GM21825 (cell line): ENCODE measurements around the gene TMEM106C.
"Not testable (repeated sequence)": the region's sequence is repeated elsewhere in the genome, so short reads cannot be mapped to it uniquely, and the experiment has no call there.

Experiments used
- ATAC-seq: cut with Tn5 transposase; IDR thresholded peaks from one replicate; pipeline ENCODE4 v1.9.1; 2021; ENCODE audit warnings: mild to moderate bottlenecking, moderate library complexity; ENCODE audit not compliant: unreplicated experiment

The TMEM106C gene

DNA sequence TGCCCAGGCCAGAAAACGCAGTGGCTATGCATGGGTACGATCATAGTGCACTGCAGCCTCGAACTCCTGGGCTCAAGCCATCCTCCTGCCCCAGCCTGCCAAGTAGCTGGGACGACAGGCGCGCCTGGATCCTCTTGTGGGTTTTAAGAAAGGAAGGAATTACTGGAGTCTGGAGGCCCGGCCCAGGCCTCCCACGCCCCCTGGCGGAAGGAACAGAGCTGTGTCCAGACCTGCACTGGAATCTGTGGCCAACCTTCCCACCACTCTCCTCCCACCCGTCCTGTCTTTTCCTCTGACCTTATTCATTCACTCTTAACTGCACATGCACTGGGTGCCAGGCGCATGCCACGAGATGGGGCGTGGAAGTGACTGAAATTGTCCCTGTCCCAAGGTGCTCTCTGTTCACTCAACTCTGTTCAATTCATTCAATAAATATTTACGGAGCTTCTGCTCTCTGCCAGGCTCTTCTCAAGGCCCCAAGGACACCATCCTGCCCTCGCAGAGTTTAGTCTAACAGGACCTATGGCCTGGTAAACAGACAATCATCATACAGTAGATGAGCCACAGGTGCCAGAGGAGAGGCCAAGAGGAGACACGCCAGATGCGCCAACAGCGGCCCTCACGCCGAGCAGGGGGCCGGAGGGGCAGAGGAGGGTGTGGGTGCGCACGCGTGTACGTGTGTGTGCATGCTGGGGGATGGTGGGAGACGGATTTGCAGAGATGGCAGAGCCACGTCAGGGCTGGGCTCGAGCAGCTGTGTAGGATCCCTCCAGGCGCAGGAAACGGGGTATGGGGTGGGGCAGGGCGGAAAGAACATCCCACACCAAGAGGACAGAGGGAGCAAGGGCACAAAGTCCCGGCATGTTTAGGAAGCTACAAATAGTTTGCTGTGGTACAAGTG lies 13.7 kb upstream of the TMEM106C start:
- no peak for ATAC-seq

GRCh38 chr12:47950856-47951468 lies 12.4 kb upstream of the TMEM106C start:
- ATAC-seq: no peak

GRCh38 chr12:47954058-47954457 lies 9.3 kb upstream of the TMEM106C start:
- no peak for ATAC-seq

GRCh38 chr12:47954467-47955045 lies 8.8 kb upstream of the TMEM106C start:
- ATAC-seq: no peak

DNA sequence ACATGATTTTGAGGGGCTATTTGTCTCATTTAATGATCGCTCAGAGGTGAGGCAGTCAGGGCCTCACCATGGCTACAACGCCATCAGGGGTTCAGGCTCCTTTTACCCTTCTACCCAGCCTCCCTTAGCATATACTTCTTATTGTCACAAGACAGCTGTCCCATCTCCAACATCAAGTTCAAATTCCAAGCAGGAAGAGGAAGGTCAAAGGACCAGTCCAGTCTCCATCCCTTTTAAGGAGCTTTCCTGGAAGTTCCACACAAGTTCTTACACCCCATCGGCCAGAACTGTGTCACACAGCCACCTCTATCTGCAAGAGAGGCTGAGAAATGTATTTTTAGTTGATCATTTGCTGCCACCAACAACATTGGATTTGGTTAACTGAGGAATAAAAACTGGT lies 8.3 kb upstream of the TMEM106C start:
- ATAC-seq: no peak

DNA sequence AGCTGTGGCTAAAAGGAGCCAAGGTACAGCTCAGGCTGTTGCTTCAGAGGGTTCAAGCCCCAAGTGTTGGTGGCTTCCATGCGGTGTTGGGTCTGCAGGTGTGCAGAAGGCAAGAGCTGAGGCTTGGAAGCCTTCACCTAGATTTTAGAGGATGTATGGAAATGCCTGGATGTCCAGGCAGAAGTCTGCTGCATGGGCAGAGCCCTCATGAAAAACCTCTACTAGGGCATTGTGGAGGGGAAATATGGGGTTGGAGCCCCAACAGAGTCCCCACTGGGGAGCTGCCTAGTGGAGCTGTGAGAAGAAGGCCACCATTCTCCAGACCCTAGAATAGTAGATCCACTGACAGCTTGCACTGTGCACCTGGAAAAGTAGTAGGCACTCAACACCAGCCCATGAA lies 5.7 kb upstream of the TMEM106C start:
- not testable (repeated sequence) for ATAC-seq

DNA sequence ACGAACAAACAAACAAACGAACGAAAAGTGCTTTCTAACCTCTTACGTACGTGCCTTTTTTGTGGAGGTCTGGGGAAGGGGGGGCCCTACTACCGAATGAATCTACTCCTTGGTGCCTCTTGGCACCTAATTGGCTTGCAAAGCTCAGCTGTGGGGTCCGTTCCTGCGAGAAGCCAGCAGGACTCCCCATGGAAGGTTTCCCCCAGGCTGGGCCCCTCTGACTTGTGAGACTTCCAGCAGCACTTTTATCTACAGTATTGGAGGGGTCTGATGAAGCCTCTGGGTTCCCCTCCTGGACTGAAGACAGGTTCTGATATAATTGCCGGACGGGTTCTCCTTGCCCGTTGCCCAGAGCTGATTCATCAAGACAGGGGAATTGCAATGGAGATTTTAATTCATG lies 1.2 kb upstream of the TMEM106C start:
- ATAC-seq: no peak

DNA sequence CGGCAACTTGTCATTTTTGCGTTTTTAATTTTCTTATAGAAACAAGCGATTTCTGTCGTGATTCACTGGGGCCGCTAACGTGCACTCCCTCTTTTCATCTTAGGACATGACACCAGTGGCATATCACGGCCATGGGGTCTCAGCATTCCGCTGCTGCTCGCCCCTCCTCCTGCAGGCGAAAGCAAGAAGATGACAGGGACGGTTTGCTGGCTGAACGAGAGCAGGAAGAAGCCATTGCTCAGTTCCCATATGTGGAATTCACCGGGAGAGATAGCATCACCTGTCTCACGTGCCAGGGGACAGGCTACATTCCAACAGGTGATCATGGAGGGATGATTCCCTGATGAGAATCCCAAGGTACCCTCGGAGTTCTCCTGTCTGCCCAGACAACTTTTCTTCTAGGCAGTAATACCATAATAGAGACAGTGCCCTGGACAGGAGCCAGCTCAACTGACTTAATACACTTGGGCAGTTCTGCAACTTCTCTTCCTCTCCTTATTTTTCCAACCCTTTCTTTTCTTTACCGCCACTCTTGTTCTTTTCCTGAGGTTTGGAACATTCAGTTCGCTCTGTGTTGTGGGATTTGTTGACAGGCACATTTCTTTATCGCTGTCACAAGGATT lies 821 bp downstream of the TMEM106C start:
- no peak for ATAC-seq

- ATAC-seq: no peak
Measured at GRCh38 chr12:47965581-47965980, 2.2 kb downstream of the TMEM106C start.

DNA sequence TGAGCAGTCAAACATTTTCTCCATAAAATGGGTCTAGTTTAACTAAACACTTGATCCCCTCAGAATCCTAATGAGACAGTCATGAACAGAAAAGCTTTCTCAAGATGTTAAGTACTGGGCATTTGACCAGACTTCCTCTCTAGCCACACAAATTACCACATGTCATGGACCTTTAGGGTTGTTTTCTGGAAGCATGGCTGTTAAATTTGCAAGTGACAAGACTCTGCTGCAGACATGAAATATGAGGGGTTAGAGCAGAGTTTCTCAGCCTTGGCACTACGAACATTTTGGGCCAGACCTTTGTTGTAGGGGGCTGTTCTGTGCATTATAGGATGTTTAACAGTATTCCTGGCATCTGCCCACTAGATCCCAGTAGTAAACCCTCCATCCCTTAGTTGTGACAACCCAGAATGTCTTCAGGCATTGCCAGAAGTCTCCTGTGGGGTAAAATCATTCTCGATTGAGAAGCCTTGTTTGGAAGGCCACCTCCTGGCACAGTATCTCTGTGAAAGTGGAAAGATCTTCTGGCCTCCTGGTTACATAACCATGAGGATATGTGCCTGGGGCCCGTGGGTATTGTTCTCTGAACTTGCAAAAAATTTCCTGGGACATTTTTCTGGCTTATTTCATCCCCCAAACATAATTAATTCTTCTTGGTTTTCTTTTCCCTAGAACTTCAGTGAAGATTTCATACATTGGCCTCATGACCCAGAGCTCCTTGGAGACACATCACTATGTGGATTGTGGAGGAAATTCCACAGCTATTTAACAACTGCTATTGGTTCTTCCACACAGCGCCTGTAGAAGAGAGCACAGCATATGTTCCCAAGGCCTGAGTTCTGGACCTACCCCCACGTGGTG lies 4.3 kb downstream of the TMEM106C start:
- ATAC-seq: no peak

DNA sequence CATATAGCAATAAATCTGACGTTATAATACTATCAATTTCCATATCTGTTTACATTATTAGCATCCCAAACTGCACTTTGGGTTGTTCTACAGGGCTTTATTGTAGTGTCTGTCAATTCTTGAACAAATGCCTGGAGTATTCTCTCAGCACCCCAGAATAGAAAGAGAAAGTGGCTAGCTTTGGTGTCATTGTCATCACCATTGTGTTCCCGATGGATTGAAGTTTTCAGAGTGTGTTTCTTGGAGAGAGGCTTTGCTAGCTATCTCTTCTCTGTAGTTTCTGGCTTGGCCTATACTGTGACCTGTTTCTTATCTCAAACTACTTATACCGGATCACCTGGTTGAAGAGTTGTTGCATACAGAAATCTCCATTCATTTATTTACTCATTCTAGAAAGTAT lies 6.4 kb downstream of the TMEM106C start:
- no peak for ATAC-seq

DNA sequence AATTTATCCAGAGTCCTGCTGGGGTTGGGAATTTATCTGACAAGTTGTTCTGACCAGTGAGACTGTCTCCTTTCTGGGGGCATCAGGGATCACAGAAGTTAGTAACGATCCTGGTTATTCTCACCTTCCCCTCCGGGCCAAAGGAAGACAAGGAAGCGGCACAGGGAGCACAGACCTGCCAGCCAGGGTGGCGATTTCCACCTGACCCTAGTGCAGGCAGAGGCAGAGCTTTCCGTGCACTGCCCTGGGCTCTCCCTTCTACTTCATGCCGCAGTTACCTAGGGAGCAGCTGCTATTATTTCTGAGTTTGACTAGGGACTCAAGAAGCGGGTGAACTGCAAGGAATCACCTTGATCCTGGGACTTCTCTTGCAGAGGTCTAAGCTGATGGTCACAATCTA lies 7.4 kb downstream of the TMEM106C start:
- no peak for ATAC-seq

GRCh38 chr12:47972895-47973294 lies 9.5 kb downstream of the TMEM106C start:
- ATAC-seq: no peak

- no peak for ATAC-seq
Measured at GRCh38 chr12:47973870-47974269, 10.5 kb downstream of the TMEM106C start.

- no peak for ATAC-seq
Measured at GRCh38 chr12:47975036-47975620, 11.7 kb downstream of the TMEM106C start.

- no peak for ATAC-seq
Measured at GRCh38 chr12:47975816-47976215, 12.4 kb downstream of the TMEM106C start.

- no peak for ATAC-seq
Measured at GRCh38 chr12:47977046-47977771, 13.8 kb downstream of the TMEM106C start.

DNA sequence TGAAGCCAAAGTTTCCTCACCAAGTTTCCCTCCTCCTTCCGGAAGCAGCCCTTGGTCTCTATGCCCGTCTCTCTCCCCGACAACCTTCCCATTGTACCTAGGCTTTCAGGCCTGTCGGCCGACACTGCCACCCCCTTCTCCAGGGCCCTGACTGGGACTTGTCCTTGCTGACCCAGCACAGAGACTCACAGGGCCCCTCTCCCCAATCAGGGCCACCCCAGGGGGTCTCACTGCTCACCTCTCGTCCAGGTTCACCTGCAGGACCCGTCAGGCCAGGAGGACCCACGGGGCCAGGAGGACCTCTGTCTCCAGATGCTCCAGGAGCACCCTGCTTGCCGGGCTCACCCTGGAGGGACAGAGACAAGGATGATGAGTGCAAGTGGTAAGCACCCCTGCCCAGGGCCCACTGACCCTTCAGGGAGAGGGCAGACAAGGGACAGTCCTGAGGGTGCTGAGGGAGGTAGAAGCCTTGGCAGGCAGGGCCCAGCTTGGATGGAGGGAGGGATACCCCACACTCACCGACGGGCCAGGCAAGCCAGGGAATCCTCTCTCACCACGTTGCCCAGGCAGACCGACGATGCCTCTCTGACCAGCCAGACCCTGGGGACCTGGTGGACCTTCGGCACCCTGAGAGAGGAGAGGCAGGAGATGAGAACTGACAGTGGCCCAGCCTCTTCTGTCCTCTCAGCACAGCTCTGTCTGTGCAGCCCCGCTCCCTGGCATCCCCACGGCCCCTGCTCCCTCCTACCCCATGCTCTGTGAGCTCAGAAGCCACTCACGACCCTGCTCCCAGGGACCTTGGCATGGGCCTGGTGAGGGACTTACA lies 14.6 kb downstream of the TMEM106C start:
- no peak for ATAC-seq

DNA sequence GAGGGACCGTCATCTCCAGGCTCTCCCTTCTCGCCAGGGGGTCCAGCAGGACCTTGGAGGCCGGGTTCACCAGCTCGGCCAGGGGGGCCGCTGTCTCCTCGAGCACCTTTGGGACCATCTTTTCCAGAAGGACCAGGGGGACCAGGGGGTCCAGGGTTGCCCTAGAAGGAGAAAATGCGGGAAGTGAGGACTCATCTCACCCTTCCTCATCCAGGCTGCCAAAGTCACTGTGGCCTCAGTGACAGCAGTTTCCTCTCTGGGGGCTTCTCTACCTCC lies 15.1 kb downstream of the TMEM106C start:
- no peak for ATAC-seq
